Natural killer cell (primary cell): ENCODE results near the gene AP4M1. TPM values are rescaled to one million over a fixed set of nuclear protein-coding genes. Genes with fewer than 3 reads are reported as not detected.

ENCODE experiments used
- ATAC-seq, 3 donors: fragments of 150-1000 bp in 2 of 3; fragments of 200-7000 bp in 1 of 3; cut with Tn5 transposase; 1 replicate in 1 of 3; 2 replicates in 2 of 3; pipeline ENCODE4 v1.10.0; 2021; ENCODE audit warnings: mild to moderate bottlenecking in 2 of 3, moderate library complexity in 2 of 3
- DNase-seq, 2 donors: peaks; one replicate each; pipeline versions ENCODE4 v3.0.0 to v3.0.0-alpha.2; 2013 to 2021; ENCODE audit warnings: mixed read lengths in 1 of 2
- H3K27ac ChIP-seq: one replicate; pipeline ENCODE4 v1.5.1; 2013; ENCODE audit warnings: mild to moderate bottlenecking, low read length
- H3K27me3 ChIP-seq: one replicate; pipeline ENCODE4 v1.6.1; 2013; ENCODE audit warnings: low read length; ENCODE audit not compliant: control insufficient read depth, insufficient read depth
- H3K36me3 ChIP-seq: one replicate; pipeline ENCODE4 v1.6.1; 2013; ENCODE audit warnings: low read length; ENCODE audit not compliant: control insufficient read depth, insufficient read depth
- H3K4me1 ChIP-seq: one replicate; pipeline ENCODE4 v1.6.1; 2013; ENCODE audit warnings: low read length; ENCODE audit not compliant: control insufficient read depth, insufficient read depth
- H3K4me3 ChIP-seq: one replicate; pipeline ENCODE4 v1.5.1; 2013; ENCODE audit warnings: low read length
- H3K9me3 ChIP-seq: one replicate; pipeline ENCODE4 v1.6.1; 2013; ENCODE audit warnings: low read length; ENCODE audit not compliant: control insufficient read depth, insufficient read depth
- H3K27ac Mint-ChIP-seq, 2 donors: one replicate each; pipeline ENCODE4 v1.8.0; 2022; ENCODE audit warnings: mild to moderate bottlenecking in 2 of 2, mixed read lengths in 2 of 2, moderate library complexity in 1 of 2
- H3K27me3 Mint-ChIP-seq, 2 donors: one replicate each; pipeline ENCODE4 v1.8.0; 2022; ENCODE audit warnings: low read depth in 2 of 2, mixed read lengths in 2 of 2
- H3K36me3 Mint-ChIP-seq: one replicate; pipeline ENCODE4 v1.8.0; 2022; ENCODE audit warnings: mixed read lengths
- H3K4me1 Mint-ChIP-seq, 2 donors: one replicate each; pipeline ENCODE4 v1.8.0; 2022; ENCODE audit warnings: mixed read lengths in 2 of 2
- H3K4me3 Mint-ChIP-seq: one replicate; pipeline ENCODE4 v1.8.0; 2022; ENCODE audit warnings: mild to moderate bottlenecking, moderate library complexity, mixed read lengths
- H3K9me3 Mint-ChIP-seq, 2 donors: one replicate each; pipeline ENCODE4 v1.8.0; 2022; ENCODE audit warnings: mixed read lengths in 2 of 2
- WGBS: methylation state at CpG from one replicate; pipeline ENCODE4 v1.1.7; 2013; ENCODE audit warnings: missing lambda C conversion rate; ENCODE audit not compliant: insufficient coverage; 5-methylcytosine and 5-hydroxymethylcytosine counted together
- intact Hi-C: fragments of 100-400 bp; cut with micrococcal nuclease; formaldehyde crosslinking; loops from one replicate; pipeline ENCODE4 v1.14.2; 2022
- total RNA-seq, 4 donors: library from RNA; stranded (reverse); fragments of 120-200 nt in 1 of 4; gene quantifications; one replicate each; pipeline versions ENCODE4 v1.2.3 to v1.2.4, GENCODE V29; 2013 to 2022
- TF ChIP-seq, protein P1 (sequence below): fragments of 200-600 bp; IDR thresholded peaks from one replicate; pipeline ENCODE4 v1.8.0; 2022; ENCODE audit warnings: antibody characterized with exemption

The AP4M1 gene
- total RNA-seq, 3 donors from 2014 or later (not counting 1 experiment from before 2014, with no cell fraction given): 8.4 to 12.8 (median 12.7) TPM

GRCh38 chr7:100132126-100132525 lies 30.7 kb downstream of the AP4M1 start:
- WGBS: 56% methylated on average over 5 of the region's 7 CpGs

DNA sequence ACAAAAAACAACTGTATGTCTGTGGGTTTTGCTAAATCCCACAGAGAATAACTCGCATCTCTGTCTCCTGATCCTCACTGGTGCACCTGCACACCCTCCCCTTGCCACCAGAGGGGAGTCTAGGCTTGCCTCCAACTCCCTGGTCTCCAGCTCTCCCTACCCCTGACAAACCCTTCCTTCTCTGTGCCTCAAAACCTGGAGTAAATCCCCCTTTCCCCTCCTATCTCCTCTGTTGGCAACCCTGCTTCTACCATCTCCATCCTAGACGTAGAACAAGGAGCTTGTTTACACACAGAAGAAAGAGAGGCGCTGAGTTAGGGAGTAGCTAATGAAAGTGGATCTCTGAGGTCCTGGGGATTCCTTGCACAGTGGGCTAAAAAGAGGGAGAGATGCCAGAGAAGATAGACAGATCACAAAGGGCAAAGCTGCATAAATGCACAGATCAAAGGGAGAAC lies 31.3 kb downstream of the AP4M1 start:
- ATAC-seq: peak; percentile 81 to 84 (median 83)
- Mint-ChIP-seq H3K27ac (no peak overlapping the region), H3K4me3 (no peak overlapping the region), H3K9me3 (no peaks in the 10 kb centered on the region), H3K27me3 (peaks cover 0 to 7% of the 10 kb centered on the region in 2 donors), H3K4me1 (peaks cover 9 to 20% of the 10 kb centered on the region in 2 donors), H3K36me3 (no peaks in the 10 kb centered on the region)
- no peaks in the 10 kb centered on the region for H3K9me3 ChIP-seq
- H3K36me3 ChIP-seq: no peaks in the 10 kb centered on the region
- peaks cover 12% of the 10 kb centered on the region for H3K4me1 ChIP-seq
- peak; percentile 44 to 84 for DNase-seq
- WGBS: 29% methylated on average over 3 of the region's 3 CpGs
- no peaks in the 10 kb centered on the region for H3K27me3 ChIP-seq
- intact Hi-C loops: loop anchor here (2.0 to 5.0 kb wide), 3 partner anchors 85 to 276 kb away; partner anchors contain the start of gene PVRIG
- no peak overlapping the region for H3K4me3 ChIP-seq
- no peak overlapping the region for H3K27ac ChIP-seq
- TF ChIP-seq, protein P1, sequence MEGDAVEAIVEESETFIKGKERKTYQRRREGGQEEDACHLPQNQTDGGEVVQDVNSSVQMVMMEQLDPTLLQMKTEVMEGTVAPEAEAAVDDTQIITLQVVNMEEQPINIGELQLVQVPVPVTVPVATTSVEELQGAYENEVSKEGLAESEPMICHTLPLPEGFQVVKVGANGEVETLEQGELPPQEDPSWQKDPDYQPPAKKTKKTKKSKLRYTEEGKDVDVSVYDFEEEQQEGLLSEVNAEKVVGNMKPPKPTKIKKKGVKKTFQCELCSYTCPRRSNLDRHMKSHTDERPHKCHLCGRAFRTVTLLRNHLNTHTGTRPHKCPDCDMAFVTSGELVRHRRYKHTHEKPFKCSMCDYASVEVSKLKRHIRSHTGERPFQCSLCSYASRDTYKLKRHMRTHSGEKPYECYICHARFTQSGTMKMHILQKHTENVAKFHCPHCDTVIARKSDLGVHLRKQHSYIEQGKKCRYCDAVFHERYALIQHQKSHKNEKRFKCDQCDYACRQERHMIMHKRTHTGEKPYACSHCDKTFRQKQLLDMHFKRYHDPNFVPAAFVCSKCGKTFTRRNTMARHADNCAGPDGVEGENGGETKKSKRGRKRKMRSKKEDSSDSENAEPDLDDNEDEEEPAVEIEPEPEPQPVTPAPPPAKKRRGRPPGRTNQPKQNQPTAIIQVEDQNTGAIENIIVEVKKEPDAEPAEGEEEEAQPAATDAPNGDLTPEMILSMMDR: peak; percentile 79

More at GRCh38 chr7:100132126-100132525, 30.7 kb downstream of the AP4M1 start:
- H3K4me3 ChIP-seq: no peak overlapping the region
- H3K4me1 ChIP-seq: peaks cover 13% of the 10 kb centered on the region
- Mint-ChIP-seq H3K4me3 (no peak overlapping the region), H3K36me3 (no peaks in the 10 kb centered on the region), H3K4me1 (peaks cover 9 to 20% of the 10 kb centered on the region in 2 donors), H3K9me3 (no peaks in the 10 kb centered on the region), H3K27me3 (peaks cover 0 to 7% of the 10 kb centered on the region in 2 donors), H3K27ac (no peak overlapping the region)
- TF ChIP-seq, protein P1: no peak
- H3K27me3 ChIP-seq: no peaks in the 10 kb centered on the region
- H3K36me3 ChIP-seq: no peaks in the 10 kb centered on the region
- H3K27ac ChIP-seq: no peak overlapping the region
- intact Hi-C loops: loop anchor here (2.0 to 5.0 kb wide), 3 partner anchors 85 to 277 kb away; partner anchors contain the start of gene PVRIG
- DNase-seq: no peak
- no peaks in the 10 kb centered on the region for H3K9me3 ChIP-seq
- ATAC-seq: no peak

GRCh38 chr7:100137851-100138760 lies 36.7 kb downstream of the AP4M1 start:
- Mint-ChIP-seq H3K9me3 (no peaks in the 10 kb centered on the region), H3K4me1 (no peaks in the 10 kb centered on the region), H3K36me3 (no peaks in the 10 kb centered on the region), H3K27me3 (peaks cover 0 to 9% of the 10 kb centered on the region in 2 donors), H3K27ac (no peak overlapping the region), H3K4me3 (no peak overlapping the region)
- no peaks in the 10 kb centered on the region for H3K9me3 ChIP-seq
- intact Hi-C loops: no loop called here
- no peaks in the 10 kb centered on the region for H3K4me1 ChIP-seq
- no peak overlapping the region for H3K27ac ChIP-seq
- H3K27me3 ChIP-seq: no peaks in the 10 kb centered on the region
- H3K36me3 ChIP-seq: no peaks in the 10 kb centered on the region
- 74% methylated on average over 12 of the region's 13 CpGs for WGBS
- no peak for ATAC-seq
- H3K4me3 ChIP-seq: no peak overlapping the region
- TF ChIP-seq, protein P1: no peak
- peak in 1 of 2 donors; percentile 33 for DNase-seq
